Measurements from ENCODE around the gene SLC4A5.

DNA sequence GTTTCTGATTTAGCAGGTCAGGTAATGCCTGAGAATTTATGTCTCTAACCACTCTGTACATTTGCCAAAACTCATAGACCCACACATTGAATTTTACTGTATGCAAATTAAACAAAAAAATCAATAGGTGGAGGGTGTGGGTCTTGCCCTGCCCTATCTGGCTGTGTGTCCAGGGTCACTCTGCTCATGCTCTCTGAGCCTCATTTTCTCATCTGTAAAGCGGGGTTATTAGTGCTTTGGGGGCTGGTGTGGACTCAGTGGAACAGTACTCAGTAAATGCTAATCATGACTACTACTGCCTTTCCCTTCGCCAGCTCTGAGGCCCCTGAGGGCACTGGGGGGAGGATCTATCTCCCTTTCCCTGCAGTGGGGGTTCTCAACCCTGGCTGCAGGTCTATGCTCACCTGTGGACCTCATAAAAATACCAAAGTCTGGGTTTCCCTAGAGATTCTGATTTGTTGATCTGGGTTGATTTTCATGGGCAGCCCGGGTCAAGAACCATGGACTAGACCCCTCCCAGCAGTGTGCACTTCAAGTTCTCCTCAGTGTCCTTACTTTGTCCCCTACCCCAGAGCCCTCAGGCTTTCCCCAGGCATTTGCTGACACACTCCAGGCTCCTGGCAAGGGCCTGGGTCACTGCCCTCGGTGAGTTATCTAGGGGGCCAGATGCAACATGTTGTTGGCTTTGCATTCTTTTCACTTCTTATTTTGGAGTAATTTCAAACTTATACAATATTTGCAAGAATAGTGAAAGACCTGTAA lies 117.3 kb downstream of the SLC4A5 start:
- TF ChIP-seq, protein P1, sequence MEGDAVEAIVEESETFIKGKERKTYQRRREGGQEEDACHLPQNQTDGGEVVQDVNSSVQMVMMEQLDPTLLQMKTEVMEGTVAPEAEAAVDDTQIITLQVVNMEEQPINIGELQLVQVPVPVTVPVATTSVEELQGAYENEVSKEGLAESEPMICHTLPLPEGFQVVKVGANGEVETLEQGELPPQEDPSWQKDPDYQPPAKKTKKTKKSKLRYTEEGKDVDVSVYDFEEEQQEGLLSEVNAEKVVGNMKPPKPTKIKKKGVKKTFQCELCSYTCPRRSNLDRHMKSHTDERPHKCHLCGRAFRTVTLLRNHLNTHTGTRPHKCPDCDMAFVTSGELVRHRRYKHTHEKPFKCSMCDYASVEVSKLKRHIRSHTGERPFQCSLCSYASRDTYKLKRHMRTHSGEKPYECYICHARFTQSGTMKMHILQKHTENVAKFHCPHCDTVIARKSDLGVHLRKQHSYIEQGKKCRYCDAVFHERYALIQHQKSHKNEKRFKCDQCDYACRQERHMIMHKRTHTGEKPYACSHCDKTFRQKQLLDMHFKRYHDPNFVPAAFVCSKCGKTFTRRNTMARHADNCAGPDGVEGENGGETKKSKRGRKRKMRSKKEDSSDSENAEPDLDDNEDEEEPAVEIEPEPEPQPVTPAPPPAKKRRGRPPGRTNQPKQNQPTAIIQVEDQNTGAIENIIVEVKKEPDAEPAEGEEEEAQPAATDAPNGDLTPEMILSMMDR (IDR thresholded peaks at IDR 0.05), result no peak
- no peak for TF ChIP-seq POLR2A (IDR thresholded peaks at IDR 0.05)
